Measurements from ENCODE around the gene LATS2. TPM values are rescaled to one million over a fixed set of nuclear protein-coding genes. Genes with fewer than 3 reads are reported as not detected.
"Not testable (repeated sequence)": the region's sequence is repeated elsewhere in the genome, so short reads cannot be mapped to it uniquely, and the experiment has no call there.

LATS2 gene
- total and polyA plus RNA-seq, 8 donors: 3.4 to 21.4 (median 7.7) TPM

GRCh38 chr13:20952838-20953237 lies 108.5 kb downstream of the LATS2 start:
- H3K27me3 ChIP-seq: peaks cover 0 to 25% (median 0%) of the 10 kb centered on the region in 3 donors
- no peak for TF ChIP-seq POLR2AphosphoS5 (IDR thresholded peaks at IDR 0.05)
- no peak for TF ChIP-seq POLR2A (IDR thresholded peaks at IDR 0.05)
- TF ChIP-seq CTCF (IDR thresholded peaks at IDR 0.05): no peak
- TF ChIP-seq EP300 (IDR thresholded peaks at IDR 0.05): no peak
- H3K36me3 ChIP-seq: no peaks in the 10 kb centered on the region
- 70 to 77% (median 73%) methylated on average over 15 to 16 of the region's 16 CpGs for WGBS, 5 donors
- H3K4me1 ChIP-seq: no peaks in the 10 kb centered on the region
- H3K27ac ChIP-seq: no peak overlapping the region
- no peak overlapping the region for H3K4me3 ChIP-seq
- intact Hi-C loops (cut with DNase I; ENCODE audit: low total_unique reads): no loop called here
- no peaks in the 10 kb centered on the region for H3K9me3 ChIP-seq
- no peak for DNase-seq

GRCh38 chr13:20948001-20948400 lies 113.4 kb downstream of the LATS2 start:
- peaks cover 7 to 17% (median 12%) of the 10 kb centered on the region in 4 donors for H3K4me1 ChIP-seq
- not testable (repeated sequence) for H3K9me3 ChIP-seq, H3K36me3 ChIP-seq, DNase-seq, H3K4me3 ChIP-seq, H3K27ac ChIP-seq
- intact Hi-C loops (cut with DNase I; ENCODE audit: low total_unique reads): loop anchor here (10.0 kb wide), 2 partner anchors 167 to 527 kb away; no protein-coding TSS in a partner anchor
- H3K27me3 ChIP-seq: peaks cover 0 to 32% (median 10%) of the 10 kb centered on the region in 3 donors
- 55 to 74% (median 64%) methylated on average over 3 of the region's 3 CpGs for WGBS, 5 donors

- intact Hi-C loops (cut with DNase I; ENCODE audit: low total_unique reads): loop anchor here (10.0 kb wide), 2 partner anchors 169 to 529 kb away; no protein-coding TSS in a partner anchor
- H3K9me3 ChIP-seq: no peaks in the 10 kb centered on the region
- DNase-seq: peak in 1 of 2 donors; percentile 54
- no peaks in the 10 kb centered on the region for H3K36me3 ChIP-seq
- WGBS, 5 donors: 5 to 14% (median 7%) methylated on average over 18 to 29 of the region's 29 CpGs
- peaks cover 7 to 21% (median 13%) of the 10 kb centered on the region in 4 donors for H3K4me1 ChIP-seq
- peaks cover 0 to 17% (median 10%) of the 10 kb centered on the region in 3 donors for H3K27me3 ChIP-seq
- no peak for TF ChIP-seq CTCF (IDR thresholded peaks at IDR 0.05)
- no peak for TF ChIP-seq POLR2A (IDR thresholded peaks at IDR 0.05)
- TF ChIP-seq POLR2AphosphoS5 (IDR thresholded peaks at IDR 0.05): no peak
- TF ChIP-seq EP300 (IDR thresholded peaks at IDR 0.05): no peak
- H3K4me3 ChIP-seq: peak overlapping the region in 3 of 4 donors; percentile 19 to 26 (median 25)
- H3K27ac ChIP-seq: no peak overlapping the region
These were observed 115.4 kb downstream of the LATS2 start for GRCh38 chr13:20945952-20946383.

GRCh38 chr13:20942938-20943559 lies 118.3 kb downstream of the LATS2 start:
- H3K27ac ChIP-seq: peak overlapping the region in 4 of 5 donors; percentile 46 to 65 (median 58)
- intact Hi-C loops (cut with DNase I; ENCODE audit: low total_unique reads): loop anchor here (10.0 kb wide), 2 partner anchors 172 to 532 kb away; no protein-coding TSS in a partner anchor
- no peak for DNase-seq

GRCh38 chr13:20940511-20940910 lies 120.9 kb downstream of the LATS2 start:
- intact Hi-C loops (cut with DNase I; ENCODE audit: low total_unique reads): loop anchor here (10.0 kb wide), 2 partner anchors 174 to 534 kb away; no protein-coding TSS in a partner anchor
- H3K4me3 ChIP-seq, H3K27ac ChIP-seq, DNase-seq, H3K27me3 ChIP-seq, H3K36me3 ChIP-seq, H3K9me3 ChIP-seq: not testable (repeated sequence)
- peaks cover 0 to 12% (median 6%) of the 10 kb centered on the region in 4 donors for H3K4me1 ChIP-seq
- 83 to 90% (median 86%) methylated on average over 10 of the region's 10 CpGs for WGBS, 5 donors

More at GRCh38 chr13:20942938-20943559, 118.3 kb downstream of the LATS2 start:
- no peaks in the 10 kb centered on the region for H3K36me3 ChIP-seq
- no peak for TF ChIP-seq EP300 (IDR thresholded peaks at IDR 0.05)
- no peak for TF ChIP-seq POLR2A (IDR thresholded peaks at IDR 0.05)
- no peak for TF ChIP-seq POLR2AphosphoS5 (IDR thresholded peaks at IDR 0.05)
- TF ChIP-seq CTCF (IDR thresholded peaks at IDR 0.05): no peak
- H3K4me3 ChIP-seq: no peak overlapping the region
- H3K9me3 ChIP-seq: no peaks in the 10 kb centered on the region
- peaks cover 7 to 21% (median 13%) of the 10 kb centered on the region in 4 donors for H3K4me1 ChIP-seq
- 65 to 74% (median 69%) methylated on average over 22 of the region's 22 CpGs for WGBS, 5 donors
- peaks cover 0 to 17% (median 10%) of the 10 kb centered on the region in 3 donors for H3K27me3 ChIP-seq
